GM21619 (cell line): ENCODE results near the gene TP53.

Experiments used
- ATAC-seq: cut with Tn5 transposase; IDR thresholded peaks from one replicate; pipeline ENCODE4 v1.9.1; 2021; ENCODE audit not compliant: unreplicated experiment

Gene TP53

DNA sequence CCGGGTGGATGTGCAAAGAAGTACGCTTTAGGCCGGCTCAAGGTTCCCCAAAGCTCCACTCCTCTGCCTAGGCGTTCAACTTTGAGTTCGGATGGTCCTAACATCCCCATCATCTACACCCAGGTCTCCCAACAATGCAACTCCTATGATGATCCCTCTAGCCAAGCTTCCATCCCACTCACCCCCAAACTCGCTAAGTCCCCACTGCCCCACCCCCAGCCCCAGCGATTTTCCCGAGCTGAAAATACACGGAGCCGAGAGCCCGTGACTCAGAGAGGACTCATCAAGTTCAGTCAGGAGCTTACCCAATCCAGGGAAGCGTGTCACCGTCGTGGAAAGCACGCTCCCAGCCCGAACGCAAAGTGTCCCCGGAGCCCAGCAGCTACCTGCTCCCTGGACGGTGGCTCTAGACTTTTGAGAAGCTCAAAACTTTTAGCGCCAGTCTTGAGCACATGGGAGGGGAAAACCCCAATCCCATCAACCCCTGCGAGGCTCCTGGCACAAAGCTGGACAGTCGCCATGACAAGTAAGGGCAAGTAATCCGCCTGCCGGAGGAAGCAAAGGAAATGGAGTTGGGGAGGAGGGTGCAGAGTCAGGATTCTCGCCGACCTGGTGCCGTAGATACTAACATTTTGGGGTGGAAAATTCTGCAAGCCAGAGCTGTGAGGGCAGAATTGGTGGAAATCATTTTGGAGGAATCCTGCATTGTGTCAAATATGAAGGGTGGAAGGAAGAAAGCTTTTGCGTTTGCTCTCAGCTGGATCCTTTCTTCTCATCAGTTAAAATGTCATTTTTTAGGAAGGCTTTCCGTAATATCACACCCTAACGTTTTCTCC lies at the start of gene TP53:
Gene TP53, minus strand, starts transcription at position 419 of the 836 bp plus-strand sequence. CDS start 10,896 bp downstream, outside the sequence.
- ATAC-seq: no peak

DNA sequence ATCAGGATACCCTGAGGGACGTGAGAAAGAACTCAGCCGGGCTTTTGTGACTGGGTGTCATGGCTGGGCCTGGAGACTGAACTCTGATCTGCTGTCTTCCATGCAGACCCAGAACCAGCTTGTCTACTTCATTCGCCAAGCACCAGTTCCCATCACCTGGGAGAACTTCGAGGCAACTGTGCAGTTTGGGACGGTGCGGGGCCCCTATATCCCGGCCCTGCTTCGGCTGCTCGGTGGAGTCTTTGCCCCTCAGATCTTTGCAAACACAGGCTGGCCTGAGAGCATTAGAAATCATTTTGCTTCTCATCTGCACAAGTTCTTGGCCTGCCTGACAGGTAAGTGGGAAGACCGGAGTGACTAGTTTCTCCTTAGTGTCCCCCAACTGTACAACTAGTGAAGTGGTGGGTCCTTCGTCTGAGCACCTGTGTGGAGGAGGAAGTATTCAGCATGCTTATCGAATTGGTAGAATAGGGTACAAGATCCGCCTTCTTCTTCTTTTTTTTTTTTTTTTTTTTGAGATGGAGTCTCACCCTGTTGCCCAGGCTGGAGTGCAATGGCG lies 45.8 kb upstream of the TP53 start:
- no peak for ATAC-seq

DNA sequence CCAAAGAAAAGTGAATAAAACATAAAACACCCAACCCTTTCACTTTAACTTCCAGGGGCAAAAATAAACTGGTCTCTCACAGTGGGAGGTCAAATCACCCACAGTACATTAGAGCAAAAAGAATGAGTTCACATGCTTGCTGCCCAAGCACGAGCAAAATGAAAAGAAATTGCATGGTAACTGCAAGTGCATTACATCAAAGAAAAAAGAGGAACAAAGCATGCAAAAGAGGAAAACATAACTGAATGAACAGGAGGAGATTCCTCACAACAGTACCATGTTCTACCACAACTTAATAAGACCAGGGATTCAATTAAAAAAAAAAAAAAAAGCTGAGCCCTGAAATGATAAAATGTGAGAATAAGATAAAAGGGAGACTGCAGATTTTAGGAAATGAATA lies 42.5 kb upstream of the TP53 start:
- ATAC-seq: no peak

GRCh38 chr17:7727886-7728285 lies 40.6 kb upstream of the TP53 start:
- no peak for ATAC-seq

DNA sequence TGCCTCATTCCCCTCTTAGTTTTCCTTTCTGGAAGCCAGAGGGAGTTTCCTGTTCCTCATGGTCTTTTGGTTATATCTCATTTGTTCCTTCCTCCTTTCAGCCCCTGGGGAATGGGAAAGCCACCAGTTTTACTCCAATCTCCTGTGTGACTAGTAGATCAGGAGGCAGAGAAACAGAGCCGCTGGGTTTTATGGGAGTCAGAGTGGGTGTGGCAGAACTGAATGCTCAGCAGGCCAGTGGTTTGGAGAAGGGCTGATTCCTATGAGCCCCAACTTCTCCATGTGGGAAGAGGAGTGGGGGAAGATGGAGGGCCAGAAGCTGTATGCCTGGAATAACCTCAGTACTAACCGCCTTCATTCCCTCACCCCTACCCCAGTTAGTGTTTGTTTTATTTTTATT lies 34.3 kb upstream of the TP53 start:
- no peak for ATAC-seq

- no peak for ATAC-seq
Measured at GRCh38 chr17:7720125-7720524, 32.8 kb upstream of the TP53 start.

- no peak for ATAC-seq
Measured at GRCh38 chr17:7719661-7720060, 32.4 kb upstream of the TP53 start.

GRCh38 chr17:7717756-7718350 lies 30.6 kb upstream of the TP53 start:
- no peak for ATAC-seq

DNA sequence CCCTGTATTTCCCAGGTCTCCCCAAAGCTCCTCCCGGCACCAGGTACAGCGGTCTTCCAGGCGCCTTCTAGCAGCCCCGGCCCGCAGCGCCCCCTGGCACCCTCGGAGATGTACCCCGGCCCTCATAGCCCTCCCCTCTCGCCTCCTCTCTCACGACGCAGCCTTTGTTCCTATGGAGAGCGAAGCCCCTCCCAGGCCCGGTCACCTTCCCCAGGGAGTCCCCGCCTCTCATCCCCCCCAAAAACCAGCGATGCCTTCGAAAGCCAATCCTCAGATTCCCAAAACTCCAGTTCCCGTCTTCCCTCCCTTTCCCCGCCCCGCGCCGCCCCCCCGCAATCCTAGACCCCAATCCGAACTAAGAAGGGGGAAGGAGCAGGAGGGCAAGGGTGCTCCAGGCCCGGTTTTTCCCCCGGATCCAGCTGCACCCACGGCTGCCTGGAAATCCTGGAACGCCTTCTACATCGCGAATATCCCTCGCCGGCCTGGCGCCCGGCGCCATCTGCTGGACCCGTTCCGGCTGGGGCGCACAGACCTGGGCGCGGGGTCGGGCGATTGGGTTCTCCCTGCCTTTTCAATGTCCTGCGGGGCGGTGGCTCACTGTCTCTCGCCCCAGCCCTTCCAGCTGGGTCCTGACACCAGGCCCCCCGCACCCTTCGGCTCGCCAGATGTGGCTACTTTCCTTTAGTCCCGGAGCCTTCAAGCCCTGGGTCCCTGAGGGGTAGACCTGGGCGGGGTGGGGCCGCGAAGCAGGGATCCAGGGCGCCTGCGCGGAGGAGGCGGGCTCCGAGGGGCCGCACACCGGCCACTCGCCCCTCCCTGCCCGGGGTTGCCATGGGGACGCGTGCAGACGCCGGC lies 29.8 kb upstream of the TP53 start, which contains the start of gene DNAH2:
Gene DNAH2, plus strand, starts transcription at position 844 of the 855 bp plus-strand sequence. CDS start 1,991 bp downstream, outside the sequence.
- no peak for ATAC-seq

DNA sequence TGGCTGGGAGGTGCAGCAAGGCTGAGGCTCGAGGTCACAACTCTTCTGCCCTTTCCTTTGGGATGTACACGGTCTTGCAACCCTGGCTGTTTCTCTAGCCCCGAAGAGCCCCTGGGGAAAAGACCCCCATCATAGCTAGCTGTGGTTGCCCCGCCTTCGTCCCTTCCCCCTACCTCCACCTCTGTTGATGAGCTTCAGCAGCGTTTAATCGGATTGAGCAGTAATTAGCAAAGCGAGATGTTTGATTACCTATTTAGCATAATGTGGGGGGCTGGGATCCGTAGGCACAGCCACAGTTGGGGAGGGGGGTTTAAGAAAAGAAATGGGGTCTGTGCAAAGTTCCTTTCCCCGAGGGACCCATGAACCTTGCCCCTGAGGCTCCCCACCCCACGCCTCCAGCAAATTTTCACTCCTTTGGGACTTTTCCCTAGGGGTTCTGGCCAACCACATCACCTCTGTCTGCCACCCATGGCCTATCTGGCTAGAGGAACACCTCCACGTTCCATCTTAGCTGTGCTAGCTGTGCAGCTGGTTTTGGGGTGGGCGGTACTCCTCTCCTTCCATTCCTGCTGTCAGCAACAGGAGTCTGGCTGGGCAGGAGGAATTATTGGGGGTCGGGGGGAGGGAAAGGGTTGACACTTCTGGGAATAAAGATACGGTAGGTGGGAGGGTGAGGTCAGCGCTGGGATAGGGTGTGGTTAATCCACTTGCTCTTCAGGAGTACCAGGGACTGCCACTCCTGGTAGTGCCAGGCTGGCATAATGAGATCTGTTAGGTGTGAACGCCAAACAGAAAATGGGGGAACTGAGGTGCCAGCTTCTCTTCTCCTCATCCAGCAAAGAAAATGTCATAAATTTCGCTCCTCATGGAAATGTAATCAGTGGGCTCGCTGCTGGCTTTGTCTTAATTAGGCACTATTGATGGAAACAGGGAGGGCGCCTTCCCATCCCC lies 28.9 kb upstream of the TP53 start:
- no peak for ATAC-seq

GRCh38 chr17:7714721-7715594 lies 27.7 kb upstream of the TP53 start:
- ATAC-seq: no peak

- no peak for ATAC-seq
Measured at GRCh38 chr17:7713782-7714181, 26.5 kb upstream of the TP53 start.

GRCh38 chr17:7712111-7712771 lies 25.0 kb upstream of the TP53 start:
- no peak for ATAC-seq

DNA sequence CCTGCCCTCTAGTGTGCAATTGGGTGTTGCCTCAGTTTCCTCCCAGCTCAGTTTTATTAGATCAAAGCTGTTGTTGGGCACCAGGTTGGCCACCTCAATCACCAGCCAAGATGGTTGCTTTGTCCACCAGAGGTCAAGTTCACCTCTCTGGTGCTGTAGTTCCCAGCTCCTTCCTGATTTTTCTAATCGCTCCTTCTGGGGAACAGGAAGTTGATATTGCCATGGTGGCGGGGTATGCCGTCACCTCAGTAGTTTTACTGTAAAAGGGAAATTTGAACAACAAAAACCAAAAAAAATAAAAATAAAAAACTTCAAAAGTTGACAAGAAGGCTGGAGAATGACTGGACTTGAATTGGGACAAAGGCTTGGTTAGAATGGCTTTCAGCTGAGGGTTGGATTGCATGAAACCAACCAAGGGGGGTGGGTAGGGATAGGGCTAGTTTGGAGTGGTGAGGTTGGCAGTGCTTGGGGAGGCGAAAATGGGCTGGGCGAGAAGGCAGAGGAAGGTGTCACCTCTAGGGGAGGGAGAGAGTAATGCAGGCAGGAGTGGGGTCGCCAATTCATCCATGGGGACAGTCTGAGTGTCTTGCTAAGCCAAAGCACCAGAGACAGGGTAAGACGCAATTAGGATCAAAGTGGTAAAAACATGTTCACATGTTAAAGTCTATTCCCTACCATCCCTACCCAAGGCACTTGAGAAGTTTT lies 23.9 kb upstream of the TP53 start:
- ATAC-seq: no peak

- ATAC-seq: no peak
Measured at GRCh38 chr17:7710301-7710700, 23.0 kb upstream of the TP53 start.

- ATAC-seq: no peak
Measured at GRCh38 chr17:7709031-7709430, 21.7 kb upstream of the TP53 start.

- ATAC-seq: no peak
Measured at GRCh38 chr17:7707858-7708750, 20.8 kb upstream of the TP53 start.
